ENCODE measurements around the gene RIC8B.

DNA sequence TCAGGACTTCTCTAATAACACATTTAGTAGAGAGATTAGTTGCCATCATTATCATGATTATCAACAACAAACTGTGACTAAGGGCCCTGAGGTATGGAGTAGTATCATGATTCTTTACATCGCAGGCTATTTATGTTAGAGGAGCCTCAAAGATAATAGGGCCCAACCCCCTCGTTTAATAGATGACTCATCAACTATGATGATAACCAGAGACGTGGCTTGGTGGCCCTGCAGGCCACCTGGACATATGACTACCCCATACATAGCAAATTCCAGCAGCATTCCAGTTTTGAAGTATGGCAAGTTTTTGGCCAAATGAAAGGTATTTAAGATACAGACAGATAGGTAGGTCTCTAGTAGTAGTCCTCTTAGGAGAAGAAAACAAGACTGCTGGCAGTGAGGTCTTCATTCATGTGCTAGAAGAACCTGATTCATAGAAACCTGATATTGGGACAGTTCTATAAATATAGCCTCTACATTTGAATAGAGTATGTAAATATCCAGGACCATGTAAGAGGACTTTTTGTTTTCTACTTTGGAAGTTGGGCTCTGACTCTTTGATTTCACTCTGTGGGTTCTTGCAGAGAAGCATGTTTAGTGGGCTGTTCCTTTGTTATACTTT lies 5.6 kb downstream of the RIC8B start:
- TF ChIP-seq POLR2A (IDR thresholded peaks at IDR 0.05; ENCODE audit: low read depth, low read length) (no peak), POLR2AphosphoS5 (IDR thresholded peaks at IDR 0.05; ENCODE audit: low read depth, low read length) (no peak), TAF1 (IDR thresholded peaks at IDR 0.05; ENCODE audit: low read depth, low read length) (no peak)
